ENCODE measurements around the gene NFYC.

DNA sequence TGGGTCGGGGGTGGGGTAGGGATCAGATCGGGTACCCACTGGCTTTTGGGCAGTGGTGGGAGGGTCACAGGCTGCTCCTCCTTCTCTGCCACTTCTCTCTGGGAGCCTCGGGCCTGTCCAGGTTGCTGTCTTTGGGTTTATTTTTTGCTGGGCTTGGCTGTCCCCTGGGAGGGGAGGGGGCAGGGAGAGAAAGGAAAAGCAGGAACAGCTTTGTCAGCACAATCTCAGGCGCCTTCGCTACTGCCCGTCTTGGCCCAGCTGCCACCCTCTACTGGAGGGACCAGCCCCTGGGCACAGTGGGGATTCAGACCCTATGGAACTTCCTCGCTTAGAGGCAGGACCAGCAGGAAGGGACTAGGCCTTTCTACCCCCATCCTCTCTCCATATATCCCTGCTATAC is 100.5 kb downstream of the NFYC start:
- TF ChIP-seq, protein P1, sequence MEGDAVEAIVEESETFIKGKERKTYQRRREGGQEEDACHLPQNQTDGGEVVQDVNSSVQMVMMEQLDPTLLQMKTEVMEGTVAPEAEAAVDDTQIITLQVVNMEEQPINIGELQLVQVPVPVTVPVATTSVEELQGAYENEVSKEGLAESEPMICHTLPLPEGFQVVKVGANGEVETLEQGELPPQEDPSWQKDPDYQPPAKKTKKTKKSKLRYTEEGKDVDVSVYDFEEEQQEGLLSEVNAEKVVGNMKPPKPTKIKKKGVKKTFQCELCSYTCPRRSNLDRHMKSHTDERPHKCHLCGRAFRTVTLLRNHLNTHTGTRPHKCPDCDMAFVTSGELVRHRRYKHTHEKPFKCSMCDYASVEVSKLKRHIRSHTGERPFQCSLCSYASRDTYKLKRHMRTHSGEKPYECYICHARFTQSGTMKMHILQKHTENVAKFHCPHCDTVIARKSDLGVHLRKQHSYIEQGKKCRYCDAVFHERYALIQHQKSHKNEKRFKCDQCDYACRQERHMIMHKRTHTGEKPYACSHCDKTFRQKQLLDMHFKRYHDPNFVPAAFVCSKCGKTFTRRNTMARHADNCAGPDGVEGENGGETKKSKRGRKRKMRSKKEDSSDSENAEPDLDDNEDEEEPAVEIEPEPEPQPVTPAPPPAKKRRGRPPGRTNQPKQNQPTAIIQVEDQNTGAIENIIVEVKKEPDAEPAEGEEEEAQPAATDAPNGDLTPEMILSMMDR (IDR thresholded peaks at IDR 0.05), result no peak
- no peak for TF ChIP-seq EP300 (IDR thresholded peaks at IDR 0.05)
- no peak for TF ChIP-seq POLR2A (IDR thresholded peaks at IDR 0.05)
